ENCODE results near the gene DOCK1.

DOCK1 gene

GRCh38 chr10:127179612-127180250 is 274.5 kb downstream of the DOCK1 start:
- Mint-ChIP-seq H3K4me3 (no peak overlapping the region), H3K27ac (no peak overlapping the region), H3K4me1 (no peaks in the 10 kb centered on the region), H3K36me3 (no peaks in the 10 kb centered on the region), H3K9me3 (no peaks in the 10 kb centered on the region), H3K27me3 (no peaks in the 10 kb centered on the region)
- no peak for DNase-seq
- CTCF ChIA-PET, result no interaction called here

- Mint-ChIP-seq H3K4me3 (no peak overlapping the region), H3K36me3 (no peaks in the 10 kb centered on the region), H3K4me1 (no peaks in the 10 kb centered on the region), H3K27me3 (no peaks in the 10 kb centered on the region), H3K9me3 (no peaks in the 10 kb centered on the region), H3K27ac (no peak overlapping the region)
- DNase-seq, result no peak
- CTCF ChIA-PET, result no interaction called here
Observed at GRCh38 chr10:127182161-127182560, 276.9 kb downstream of the DOCK1 start.

GRCh38 chr10:127184582-127184981 is 279.4 kb downstream of the DOCK1 start:
- Mint-ChIP-seq H3K4me3 (no peak overlapping the region), H3K36me3 (no peaks in the 10 kb centered on the region), H3K4me1 (no peaks in the 10 kb centered on the region), H3K27me3 (no peaks in the 10 kb centered on the region), H3K9me3 (no peaks in the 10 kb centered on the region), H3K27ac (peak overlapping the region; percentile 15)
- DNase-seq, result no peak
- CTCF ChIA-PET, result no interaction called here

- H3K27ac Mint-ChIP-seq, result no peak overlapping the region
Observed at GRCh38 chr10:127186813-127187212, 281.6 kb downstream of the DOCK1 start.

GRCh38 chr10:127189226-127189625 is 284.0 kb downstream of the DOCK1 start:
- DNase-seq, result no peak
- H3K4me1 Mint-ChIP-seq, result no peaks in the 10 kb centered on the region
- H3K4me3 Mint-ChIP-seq, result no peak overlapping the region
- peaks cover under 1% of the 10 kb centered on the region for H3K27me3 Mint-ChIP-seq
- CTCF ChIA-PET, result no interaction called here
- no peaks in the 10 kb centered on the region for H3K9me3 Mint-ChIP-seq
- H3K36me3 Mint-ChIP-seq, result no peaks in the 10 kb centered on the region
- H3K27ac Mint-ChIP-seq, result no peak overlapping the region

More at GRCh38 chr10:127186813-127187212, 281.6 kb downstream of the DOCK1 start:
- Mint-ChIP-seq H3K36me3 (no peaks in the 10 kb centered on the region), H3K4me3 (no peak overlapping the region), H3K9me3 (no peaks in the 10 kb centered on the region), H3K27me3 (no peaks in the 10 kb centered on the region), H3K4me1 (no peaks in the 10 kb centered on the region)
- no peak for DNase-seq
- CTCF ChIA-PET, result no interaction called here

GRCh38 chr10:127190427-127190826 is 285.2 kb downstream of the DOCK1 start:
- peaks cover 12% of the 10 kb centered on the region for H3K27me3 Mint-ChIP-seq
- CTCF ChIA-PET, result no interaction called here
- no peaks in the 10 kb centered on the region for H3K9me3 Mint-ChIP-seq
- H3K4me1 Mint-ChIP-seq, result no peaks in the 10 kb centered on the region
- H3K36me3 Mint-ChIP-seq, result no peaks in the 10 kb centered on the region
- DNase-seq, result no peak
- H3K4me3 Mint-ChIP-seq, result no peak overlapping the region
- H3K27ac Mint-ChIP-seq, result no peak overlapping the region

GRCh38 chr10:127193125-127193524 is 287.9 kb downstream of the DOCK1 start:
- Mint-ChIP-seq H3K9me3 (no peaks in the 10 kb centered on the region), H3K27me3 (peaks cover 36% of the 10 kb centered on the region), H3K36me3 (no peaks in the 10 kb centered on the region), H3K27ac (no peak overlapping the region), H3K4me3 (no peak overlapping the region), H3K4me1 (no peaks in the 10 kb centered on the region)
- DNase-seq, result no peak
- CTCF ChIA-PET, result no interaction called here

- Mint-ChIP-seq H3K4me1 (no peaks in the 10 kb centered on the region), H3K36me3 (no peaks in the 10 kb centered on the region)
- CTCF ChIA-PET, result no interaction called here
Observed at GRCh38 chr10:127194111-127194510, 288.9 kb downstream of the DOCK1 start.

GRCh38 chr10:127194599-127194998 is 289.4 kb downstream of the DOCK1 start:
- no peaks in the 10 kb centered on the region for H3K4me1 Mint-ChIP-seq
- CTCF ChIA-PET, result no interaction called here
- peaks cover 36% of the 10 kb centered on the region for H3K27me3 Mint-ChIP-seq
- no peak overlapping the region for H3K27ac Mint-ChIP-seq
- no peak overlapping the region for H3K4me3 Mint-ChIP-seq
- no peaks in the 10 kb centered on the region for H3K9me3 Mint-ChIP-seq
- DNase-seq, result no peak
- no peaks in the 10 kb centered on the region for H3K36me3 Mint-ChIP-seq

More at GRCh38 chr10:127194111-127194510, 288.9 kb downstream of the DOCK1 start:
- no peaks in the 10 kb centered on the region for H3K9me3 Mint-ChIP-seq
- no peak overlapping the region for H3K27ac Mint-ChIP-seq
- no peak overlapping the region for H3K4me3 Mint-ChIP-seq
- H3K27me3 Mint-ChIP-seq, result peaks cover 36% of the 10 kb centered on the region
- no peak for DNase-seq

- Mint-ChIP-seq H3K27me3 (peaks cover 36% of the 10 kb centered on the region), H3K36me3 (no peaks in the 10 kb centered on the region), H3K4me1 (no peaks in the 10 kb centered on the region), H3K4me3 (no peak overlapping the region), H3K27ac (no peak overlapping the region), H3K9me3 (no peaks in the 10 kb centered on the region)
- CTCF ChIA-PET, result no interaction called here
- no peak for DNase-seq
Observed at GRCh38 chr10:127195041-127195506, 289.8 kb downstream of the DOCK1 start.

- CTCF ChIA-PET, result no interaction called here
- peaks cover 36% of the 10 kb centered on the region for H3K27me3 Mint-ChIP-seq
- DNase-seq, result no peak
- H3K27ac Mint-ChIP-seq, result no peak overlapping the region
- no peaks in the 10 kb centered on the region for H3K36me3 Mint-ChIP-seq
- no peaks in the 10 kb centered on the region for H3K4me1 Mint-ChIP-seq
- no peaks in the 10 kb centered on the region for H3K9me3 Mint-ChIP-seq
- no peak overlapping the region for H3K4me3 Mint-ChIP-seq
Observed at GRCh38 chr10:127195571-127196281, 290.5 kb downstream of the DOCK1 start.

GRCh38 chr10:127196282-127197153 is 291.3 kb downstream of the DOCK1 start, which contains the start of gene INSYN2A:
TSS of gene INSYN2A (minus strand) at chr10:127196591. CDS start at chr10:127176395, 20,196 bp downstream.
- Mint-ChIP-seq H3K36me3 (no peaks in the 10 kb centered on the region), H3K4me1 (no peaks in the 10 kb centered on the region), H3K27me3 (peaks cover 36% of the 10 kb centered on the region), H3K27ac (no peak within 1 kb of the TSS), H3K9me3 (no peaks in the 10 kb centered on the region), H3K4me3 (no peak within 1 kb of the TSS)
- CTCF ChIA-PET, result no interaction called here
- no peak for DNase-seq

- H3K4me3 Mint-ChIP-seq, result no peak overlapping the region
- no peak for DNase-seq
- no peak overlapping the region for H3K27ac Mint-ChIP-seq
- no peaks in the 10 kb centered on the region for H3K36me3 Mint-ChIP-seq
- CTCF ChIA-PET, result no interaction called here
- H3K9me3 Mint-ChIP-seq, result no peaks in the 10 kb centered on the region
- H3K4me1 Mint-ChIP-seq, result no peaks in the 10 kb centered on the region
- H3K27me3 Mint-ChIP-seq, result peaks cover 36% of the 10 kb centered on the region
Observed at GRCh38 chr10:127197154-127197432, 291.9 kb downstream of the DOCK1 start.

GRCh38 chr10:127198307-127198706 is 293.1 kb downstream of the DOCK1 start:
- no peak overlapping the region for H3K27ac Mint-ChIP-seq

More at GRCh38 chr10:127198307-127198706, 293.1 kb downstream of the DOCK1 start:
- DNase-seq, result no peak
- peaks cover 36% of the 10 kb centered on the region for H3K27me3 Mint-ChIP-seq
- H3K4me1 Mint-ChIP-seq, result no peaks in the 10 kb centered on the region
- CTCF ChIA-PET, result no interaction called here
- H3K36me3 Mint-ChIP-seq, result no peaks in the 10 kb centered on the region
- H3K4me3 Mint-ChIP-seq, result no peak overlapping the region
- no peaks in the 10 kb centered on the region for H3K9me3 Mint-ChIP-seq
